Liver (tissue), 9 donors: ENCODE results near the gene ANO8. TPM values are rescaled to one million over a fixed set of nuclear protein-coding genes. Genes with fewer than 3 reads are reported as not detected.
"Not testable (repeated sequence)": the region's sequence is repeated elsewhere in the genome, so short reads cannot be mapped to it uniquely, and the experiment has no call there.

Source experiments
- DNase-seq: peaks from one replicate; pipeline ENCODE4 v3.0.0-alpha.2; 2017; ENCODE audit warnings: low spot score
- H3K27ac ChIP-seq, 2 donors: one replicate each; pipeline ENCODE4 v1.7.0; 2013; ENCODE audit warnings: inconsistent platforms in 2 of 2, low read length in 2 of 2, control low read depth in 1 of 2, low read depth in 1 of 2, mild to moderate bottlenecking in 1 of 2
- H3K27me3 ChIP-seq, 4 donors: one replicate each; pipeline versions ENCODE4 v1.6.1 to v1.7.0; 2013; ENCODE audit warnings: low read length in 3 of 4, inconsistent platforms in 1 of 4, mild to moderate bottlenecking in 1 of 4, moderate library complexity in 1 of 4; ENCODE audit not compliant: control insufficient read depth in 4 of 4, insufficient read depth in 4 of 4
- H3K36me3 ChIP-seq, 4 donors: one replicate each; pipeline versions ENCODE4 v1.6.1 to v1.7.0; 2013; ENCODE audit warnings: low read length in 3 of 4, mild to moderate bottlenecking in 3 of 4, low read depth in 1 of 4, moderate library complexity in 1 of 4; ENCODE audit not compliant: control insufficient read depth in 4 of 4, insufficient read depth in 3 of 4
- H3K4me1 ChIP-seq, 4 donors: one replicate each; pipeline versions ENCODE4 v1.6.1 to v1.7.0; 2013; ENCODE audit warnings: low read length in 3 of 4, mild to moderate bottlenecking in 3 of 4, moderate library complexity in 1 of 4; ENCODE audit not compliant: control insufficient read depth in 4 of 4, insufficient read depth in 4 of 4
- H3K4me3 ChIP-seq, 3 donors: one replicate each; pipeline versions ENCODE4 v1.6.1 to v1.7.0; 2013; ENCODE audit warnings: low read length in 3 of 3, control low read depth in 1 of 3, low read depth in 1 of 3, mild to moderate bottlenecking in 1 of 3
- H3K9ac ChIP-seq, 2 donors: one replicate each; pipeline ENCODE4 v1.7.0; 2013; ENCODE audit warnings: low read length in 2 of 2, mild to moderate bottlenecking in 2 of 2, moderate library complexity in 2 of 2, control low read depth in 1 of 2, low read depth in 1 of 2
- H3K9me3 ChIP-seq, 4 donors: one replicate each; pipeline versions ENCODE4 v1.6.1 to v1.7.0; 2013; ENCODE audit warnings: low read length in 3 of 4; ENCODE audit not compliant: control insufficient read depth in 4 of 4
- ATF3 ChIP-seq: IDR thresholded peaks from 2 replicates; pipeline ENCODE4 v1.6.1; 2016; ENCODE audit warnings: antibody characterized with exemption
- CTCF ChIP-seq: fragments of 150-350 bp; IDR thresholded peaks from 2 replicates; pipeline ENCODE4 v1.5.1; 2017; ENCODE audit warnings: improper control_type of control experiment, low read depth, low read length; ENCODE audit not compliant: missing input control
- EGR1 ChIP-seq, 2 donors: IDR thresholded peaks; 2 replicates each; pipeline ENCODE4 v1.6.1; 2016 to 2018; ENCODE audit warnings: antibody characterized with exemption in 2 of 2, low read depth in 2 of 2
- FOXA1 ChIP-seq: IDR thresholded peaks from 2 replicates; pipeline ENCODE4 v1.6.1; 2016; ENCODE audit warnings: antibody characterized with exemption
- GABPA ChIP-seq, 2 donors: IDR thresholded peaks in 1 of 2; conservative IDR thresholded peaks in 1 of 2; 2 replicates each; pipeline ENCODE4 v1.6.1; 2016; ENCODE audit warnings: antibody characterized with exemption in 2 of 2, mild to moderate bottlenecking in 1 of 2, moderate library complexity in 1 of 2
- HNF4A ChIP-seq, 2 donors: conservative IDR thresholded peaks; 2 replicates each; pipeline ENCODE4 v1.6.1; 2016; ENCODE audit warnings: antibody characterized with exemption in 2 of 2, mild to moderate bottlenecking in 2 of 2
- HNF4G ChIP-seq: IDR thresholded peaks from 2 replicates; pipeline ENCODE4 v1.6.1; 2016; ENCODE audit warnings: antibody characterized with exemption
- MAX ChIP-seq: IDR thresholded peaks from 2 replicates; pipeline ENCODE4 v1.6.1; 2016; ENCODE audit warnings: antibody characterized with exemption
- RXRA ChIP-seq, 2 donors: IDR thresholded peaks; 2 replicates each; pipeline ENCODE4 v1.6.1; 2017 to 2018; ENCODE audit warnings: antibody characterized with exemption in 2 of 2, mild to moderate bottlenecking in 1 of 2
- SP1 ChIP-seq: IDR thresholded peaks from 2 replicates; pipeline ENCODE4 v1.6.1; 2018; ENCODE audit warnings: antibody characterized with exemption, mild to moderate bottlenecking
- TAF1 ChIP-seq: conservative IDR thresholded peaks from 2 replicates; pipeline ENCODE4 v1.6.1; 2016; ENCODE audit warnings: antibody characterized with exemption, mild to moderate bottlenecking
- YY1 ChIP-seq: IDR thresholded peaks from 2 replicates; pipeline ENCODE4 v1.6.1; 2016; ENCODE audit warnings: antibody characterized with exemption, mild to moderate bottlenecking
- WGBS: extraction: QIAGEN DNeasy Blood & Tissue Kit; methylation state at CpG from one replicate; pipeline ENCODE4 v1.1.7; 2013; 5-methylcytosine and 5-hydroxymethylcytosine counted together
- polyA plus RNA-seq, 2 donors: library from polyadenylated mRNA; stranded (reverse) in 1 of 2; unstranded in 1 of 2; fragments of 200-250 nt in 1 of 2; fragments of >200 nt in 1 of 2; fragmentation: Nextera tagmentation in 1 of 2; extraction: Ambion mirVana in 1 of 2; gene quantifications; one replicate each; pipeline versions ENCODE4 v1.2.1 to v1.2.3, GENCODE V29; 2013 to 2015
- total RNA-seq, 2 donors: library from RNA; depleted of rRNA; stranded (reverse); fragments of >200 nt; gene quantifications; one replicate each; pipeline ENCODE4 v1.2.3, GENCODE V29; 2014
- donor health status: healthy.
- donor health status: healthy.
- donor health status: healthy.
- donor health status: healthy.
- donor health status: healthy.

ANO8 gene
- total and polyA plus RNA-seq, 4 donors: 0.75 to 5.8 (median 2.1) TPM

DNA sequence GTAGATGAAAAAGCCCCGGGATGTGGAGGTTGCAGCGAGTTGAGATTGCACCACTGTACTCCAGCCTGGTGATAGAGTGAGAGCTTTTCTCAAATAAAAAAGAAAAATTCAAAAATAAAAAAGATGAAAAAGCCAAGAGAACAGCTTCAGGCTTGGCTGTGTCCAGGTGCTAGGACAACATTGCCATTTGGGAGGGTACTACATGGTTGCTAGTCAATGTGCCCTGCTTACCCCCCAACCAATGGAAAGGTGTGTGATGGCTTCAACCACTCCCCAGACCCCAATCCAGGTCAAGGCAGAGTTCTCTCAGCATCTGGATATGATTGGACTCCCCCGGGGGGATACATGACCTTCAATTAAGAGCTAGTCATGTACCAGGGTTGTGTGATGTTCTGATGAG is 55.2 kb downstream of the ANO8 start:
- Histone ChIP-seq H3K27me3 (no peaks in the 10 kb centered on the region), H3K36me3 (peaks cover 0 to 25% (median 10%) of the 10 kb centered on the region in 4 donors), H3K4me3 (no peak overlapping the region), H3K9me3 (no peaks in the 10 kb centered on the region), H3K9ac (no peak overlapping the region), H3K4me1 (peaks cover 3 to 19% (median 9%) of the 10 kb centered on the region in 4 donors), H3K27ac (no peak overlapping the region)
- no peak for DNase-seq
- TF ChIP-seq YY1 (no peak), TAF1 (no peak), EGR1 (IDR thresholded peaks at IDR 0.05; ENCODE audit: low read depth in 2 of 2) (no peak), ATF3 (no peak)
- 95% methylated on average over 3 of the region's 3 CpGs for WGBS

DNA sequence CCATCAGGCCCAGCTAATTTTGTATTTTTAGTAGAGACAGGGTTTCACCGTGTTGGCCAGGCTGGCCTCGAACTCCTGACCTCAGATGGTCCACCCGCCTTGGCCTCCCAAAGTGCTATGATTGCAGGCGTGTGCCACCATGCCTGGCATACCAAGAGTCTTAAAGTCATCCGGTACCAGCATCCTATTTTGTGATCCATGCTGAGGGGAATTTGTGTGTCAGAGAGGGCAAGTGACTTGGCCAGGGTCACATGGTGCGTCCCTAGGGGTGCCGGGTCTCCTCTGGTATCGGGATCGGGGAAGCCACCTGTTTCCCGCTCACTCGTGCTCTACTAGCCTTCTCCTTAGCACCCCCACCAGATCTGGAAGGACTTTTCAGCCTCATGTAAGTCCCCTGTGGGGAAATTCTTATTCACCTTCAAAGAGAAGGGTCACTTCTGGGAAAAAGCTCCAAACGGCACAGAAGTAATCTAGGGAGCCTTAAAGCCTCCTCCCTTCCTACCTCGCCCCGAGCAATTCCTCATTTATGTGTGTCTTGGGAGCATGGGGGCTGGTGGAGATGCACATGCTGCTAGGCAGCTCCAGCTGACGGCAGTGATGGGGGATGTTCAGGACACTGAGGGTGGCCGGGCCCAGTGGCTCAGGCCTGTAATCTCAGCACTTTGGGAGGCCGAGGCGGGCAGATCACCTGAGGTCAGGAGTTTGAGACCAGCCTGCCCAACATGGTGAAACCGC is 59.0 kb downstream of the ANO8 start:
- Histone ChIP-seq H3K9me3 (no peaks in the 10 kb centered on the region), H3K27me3 (no peaks in the 10 kb centered on the region), H3K4me3 (no peak overlapping the region), H3K4me1 (no peaks in the 10 kb centered on the region), H3K27ac (no peak overlapping the region), H3K36me3 (peaks cover 5 to 43% (median 19%) of the 10 kb centered on the region in 4 donors), H3K9ac (no peak overlapping the region)
- WGBS: 95% methylated on average over 19 of the region's 19 CpGs
- no peak for TF ChIP-seq ATF3
- TF ChIP-seq MAX: no peak
- no peak for TF ChIP-seq HNF4G
- TF ChIP-seq RXRA (IDR thresholded peaks at IDR 0.05): no peak
- no peak for TF ChIP-seq CTCF
- no peak for TF ChIP-seq GABPA (IDR thresholded peaks at IDR 0.05 in 1 of 2, conservative IDR thresholded peaks at IDR 0.05 in 1 of 2)
- TF ChIP-seq FOXA1: no peak
- no peak for TF ChIP-seq HNF4A (conservative IDR thresholded peaks at IDR 0.05)
- no peak for TF ChIP-seq SP1
- DNase-seq: no peak

GRCh38 chr19:17274892-17275291 is 59.8 kb downstream of the ANO8 start:
- not testable (repeated sequence) for H3K9me3 ChIP-seq, DNase-seq, H3K4me3 ChIP-seq, H3K9ac ChIP-seq, H3K27me3 ChIP-seq, H3K4me1 ChIP-seq, H3K27ac ChIP-seq
- peaks cover 5 to 46% (median 19%) of the 10 kb centered on the region in 4 donors for H3K36me3 ChIP-seq
- WGBS: 98% methylated on average over 3 of the region's 3 CpGs

Other genes with a start within 250 kb of the ANO8 start
- gene USE1, start 119.5 kb downstream of the ANO8 start, total RNA-seq: 10 to 100 TPM in 1 of 2 donors, 1 to 10 TPM in 1; 9.6 to 13.6 TPM
- 10 to 100 TPM; 22.6 to 27.8 TPM for gene USE1, start 119.5 kb downstream of the ANO8 start, polyA plus RNA-seq
- gene OCEL1, start 108.6 kb downstream of the ANO8 start, total RNA-seq: 10 to 100 TPM in 1 of 2 donors, 1 to 10 TPM in 1; 4.9 to 10.5 TPM
- 10 to 100 TPM; 31.1 to 32.5 TPM for gene OCEL1, start 108.6 kb downstream of the ANO8 start, polyA plus RNA-seq
- gene NR2F6, start 88.9 kb downstream of the ANO8 start, total RNA-seq: 10 to 100 TPM; 52.2 to 86.1 TPM
- 10 to 100 TPM; 30.5 to 53.1 TPM for gene NR2F6, start 88.9 kb downstream of the ANO8 start, polyA plus RNA-seq
- 1 to 10 TPM; 2.1 to 2.6 TPM for gene USHBP1, start 70.1 kb downstream of the ANO8 start, total RNA-seq
- gene USHBP1, start 70.1 kb downstream of the ANO8 start, polyA plus RNA-seq: 1 to 10 TPM; 1.2 to 1.6 TPM
- 10 to 100 TPM; 29.3 to 47.0 TPM for gene BABAM1, start 67.4 kb downstream of the ANO8 start, total RNA-seq
- 10 to 100 TPM; 31.3 to 35.7 TPM for gene BABAM1, start 67.4 kb downstream of the ANO8 start, polyA plus RNA-seq
- gene ANKLE1, start 53.0 kb downstream of the ANO8 start, total RNA-seq: 10 to 100 TPM in 1 of 2 donors, under 1 TPM in 1; 0.42 to 43.2 TPM
- gene ANKLE1, start 53.0 kb downstream of the ANO8 start, polyA plus RNA-seq: under 1 TPM; 0.10 to 0.15 TPM
- gene ABHD8, start 31.4 kb downstream of the ANO8 start, total RNA-seq: 10 to 100 TPM in 1 of 2 donors, 1 to 10 TPM in 1; 6.3 to 26.9 TPM
- gene ABHD8, start 31.4 kb downstream of the ANO8 start, polyA plus RNA-seq: 10 to 100 TPM in 1 of 2 donors, 1 to 10 TPM in 1; 8.6 to 20.2 TPM
- gene MRPL34, start 29.0 kb downstream of the ANO8 start, total RNA-seq: 100 to 1,000 TPM in 1 of 2 donors, 10 to 100 TPM in 1; 23.3 to 123 TPM
- gene MRPL34, start 29.0 kb downstream of the ANO8 start, polyA plus RNA-seq: 100 to 1,000 TPM; 158 to 301 TPM
- gene DDA1, start 25.3 kb downstream of the ANO8 start, total RNA-seq: 10 to 100 TPM in 1 of 2 donors, 1 to 10 TPM in 1; 7.9 to 13.5 TPM
- gene DDA1, start 25.3 kb downstream of the ANO8 start, polyA plus RNA-seq: 10 to 100 TPM; 28.2 to 37.9 TPM
- 10 to 100 TPM in 1 of 2 donors, 1 to 10 TPM in 1; 9.8 to 15.5 TPM for gene GTPBP3, start 2.7 kb upstream of the ANO8 start, total RNA-seq
- 1 to 10 TPM; 4.9 to 9.4 TPM for gene GTPBP3, start 2.7 kb upstream of the ANO8 start, polyA plus RNA-seq
- gene PLVAP, start 42.5 kb upstream of the ANO8 start, total RNA-seq: 10 to 100 TPM in 1 of 2 donors, 1 to 10 TPM in 1; 7.4 to 11.8 TPM
- 1 to 10 TPM; 4.2 to 9.9 TPM for gene PLVAP, start 42.5 kb upstream of the ANO8 start, polyA plus RNA-seq
- under 1 TPM in 1 of 2 donors, not detected in 1; 0.50 TPM for gene CCDC194, start 59.3 kb upstream of the ANO8 start, total RNA-seq
- gene CCDC194, start 59.3 kb upstream of the ANO8 start, polyA plus RNA-seq: under 1 TPM in 1 of 2 donors, not detected in 1; 0.12 TPM
- gene BST2, start 70.8 kb upstream of the ANO8 start, total RNA-seq: 10 to 100 TPM; 25.6 to 67.4 TPM
- 100 to 1,000 TPM; 179 to 239 TPM for gene BST2, start 70.8 kb upstream of the ANO8 start, polyA plus RNA-seq
- 10 to 100 TPM in 1 of 2 donors, 1 to 10 TPM in 1; 9.8 to 17.2 TPM for gene MVB12A, start 85.2 kb upstream of the ANO8 start, total RNA-seq
- 10 to 100 TPM; 14.3 to 22.8 TPM for gene MVB12A, start 85.2 kb upstream of the ANO8 start, polyA plus RNA-seq
- under 1 TPM; 0.08 to 0.14 TPM for gene TMEM221, start 113.8 kb upstream of the ANO8 start, total RNA-seq
- under 1 TPM; 0.06 to 0.15 TPM for gene TMEM221, start 113.8 kb upstream of the ANO8 start, polyA plus RNA-seq
- gene NXNL1, start 126.1 kb upstream of the ANO8 start, total RNA-seq: not detected
- gene NXNL1, start 126.1 kb upstream of the ANO8 start, polyA plus RNA-seq: not detected
- 1 to 10 TPM; 3.5 to 7.4 TPM for gene SLC27A1, start 135.7 kb upstream of the ANO8 start, total RNA-seq
- 1 to 10 TPM; 2.4 to 4.4 TPM for gene SLC27A1, start 135.7 kb upstream of the ANO8 start, polyA plus RNA-seq
- gene PGLS, start 176.8 kb upstream of the ANO8 start, total RNA-seq: 10 to 100 TPM; 16.9 to 25.7 TPM
- gene PGLS, start 176.8 kb upstream of the ANO8 start, polyA plus RNA-seq: 10 to 100 TPM; 32.8 to 62.2 TPM
- gene COLGALT1, start 220.8 kb upstream of the ANO8 start, total RNA-seq: 10 to 100 TPM; 22.4 to 32.2 TPM
- 10 to 100 TPM; 14.4 to 22.5 TPM for gene COLGALT1, start 220.8 kb upstream of the ANO8 start, polyA plus RNA-seq